Astrocyte (in vitro differentiated cells and primary cell): ENCODE measurements around the gene CDK7.

Experiments
- EZH2 ChIP-seq: IDR thresholded peaks from 2 replicates; pipeline ENCODE4 v1.6.1; 2012; ENCODE audit warnings: mild to moderate bottlenecking, low read length, inconsistent platforms; ENCODE audit not compliant: insufficient read depth
- TF ChIP-seq, protein P1 (sequence below): IDR thresholded peaks from 2 replicates; pipeline ENCODE4 v1.5.1; 2011; ENCODE audit warnings: low read depth, mild to moderate bottlenecking, inconsistent platforms, low read length, moderate library complexity; ENCODE audit not compliant: insufficient read depth

DNA sequence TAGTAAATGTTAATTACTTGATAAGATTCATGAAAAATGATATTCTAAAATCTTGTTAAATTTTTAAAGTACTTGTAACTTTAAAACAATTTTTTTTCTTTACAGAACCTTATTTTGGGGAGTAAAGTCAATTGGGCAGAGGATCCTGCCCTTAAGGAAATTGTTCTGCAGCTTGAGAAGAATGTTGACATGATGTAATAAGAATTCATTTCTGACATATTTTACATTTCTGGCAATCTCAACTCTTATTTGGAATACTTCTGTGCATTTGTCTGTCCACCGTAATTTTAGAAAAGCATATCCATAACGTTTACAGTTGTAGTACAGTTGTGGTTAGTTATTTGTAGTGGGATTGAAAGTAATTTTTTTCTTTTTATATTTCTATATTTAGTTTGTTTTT, 25.1 kb upstream of the CDK7 start:
- TF ChIP-seq, protein P1, sequence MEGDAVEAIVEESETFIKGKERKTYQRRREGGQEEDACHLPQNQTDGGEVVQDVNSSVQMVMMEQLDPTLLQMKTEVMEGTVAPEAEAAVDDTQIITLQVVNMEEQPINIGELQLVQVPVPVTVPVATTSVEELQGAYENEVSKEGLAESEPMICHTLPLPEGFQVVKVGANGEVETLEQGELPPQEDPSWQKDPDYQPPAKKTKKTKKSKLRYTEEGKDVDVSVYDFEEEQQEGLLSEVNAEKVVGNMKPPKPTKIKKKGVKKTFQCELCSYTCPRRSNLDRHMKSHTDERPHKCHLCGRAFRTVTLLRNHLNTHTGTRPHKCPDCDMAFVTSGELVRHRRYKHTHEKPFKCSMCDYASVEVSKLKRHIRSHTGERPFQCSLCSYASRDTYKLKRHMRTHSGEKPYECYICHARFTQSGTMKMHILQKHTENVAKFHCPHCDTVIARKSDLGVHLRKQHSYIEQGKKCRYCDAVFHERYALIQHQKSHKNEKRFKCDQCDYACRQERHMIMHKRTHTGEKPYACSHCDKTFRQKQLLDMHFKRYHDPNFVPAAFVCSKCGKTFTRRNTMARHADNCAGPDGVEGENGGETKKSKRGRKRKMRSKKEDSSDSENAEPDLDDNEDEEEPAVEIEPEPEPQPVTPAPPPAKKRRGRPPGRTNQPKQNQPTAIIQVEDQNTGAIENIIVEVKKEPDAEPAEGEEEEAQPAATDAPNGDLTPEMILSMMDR = no peak
- TF ChIP-seq EZH2 = no peak
